Omental fat pad (tissue), 4 donors: ENCODE measurements around the gene NFIB. TPM values are rescaled to one million over a fixed set of nuclear protein-coding genes. Genes with fewer than 3 reads are reported as not detected.

Experiments
- ATAC-seq: fragments of 150-250 bp; one replicate; pipeline ENCODE4 v1.9.1; 2016; ENCODE audit warnings: mild to moderate bottlenecking, moderate library complexity; ENCODE audit not compliant: low FRiP score
- DNase-seq: peaks from one replicate; pipeline ENCODE4 v3.0.0-alpha.2; 2019; ENCODE audit warnings: low spot score
- total RNA-seq, 4 donors: library from RNA; depleted of rRNA; stranded (reverse); fragments of >200 nt; gene quantifications; one replicate each; pipeline ENCODE4 v1.1.0, GENCODE V29; 2016
- TF ChIP-seq, protein P1 (sequence below), 3 donors: fragments of 450-650 bp; IDR thresholded peaks; one replicate each; pipeline ENCODE4 v1.5.1; 2016 to 2017; ENCODE audit warnings: antibody characterized with exemption in 3 of 3, mild to moderate bottlenecking in 3 of 3, moderate library complexity in 2 of 3

Gene NFIB
- total RNA-seq, 4 donors from 2014 or later, result 55.1 to 265 (median 106) TPM

DNA sequence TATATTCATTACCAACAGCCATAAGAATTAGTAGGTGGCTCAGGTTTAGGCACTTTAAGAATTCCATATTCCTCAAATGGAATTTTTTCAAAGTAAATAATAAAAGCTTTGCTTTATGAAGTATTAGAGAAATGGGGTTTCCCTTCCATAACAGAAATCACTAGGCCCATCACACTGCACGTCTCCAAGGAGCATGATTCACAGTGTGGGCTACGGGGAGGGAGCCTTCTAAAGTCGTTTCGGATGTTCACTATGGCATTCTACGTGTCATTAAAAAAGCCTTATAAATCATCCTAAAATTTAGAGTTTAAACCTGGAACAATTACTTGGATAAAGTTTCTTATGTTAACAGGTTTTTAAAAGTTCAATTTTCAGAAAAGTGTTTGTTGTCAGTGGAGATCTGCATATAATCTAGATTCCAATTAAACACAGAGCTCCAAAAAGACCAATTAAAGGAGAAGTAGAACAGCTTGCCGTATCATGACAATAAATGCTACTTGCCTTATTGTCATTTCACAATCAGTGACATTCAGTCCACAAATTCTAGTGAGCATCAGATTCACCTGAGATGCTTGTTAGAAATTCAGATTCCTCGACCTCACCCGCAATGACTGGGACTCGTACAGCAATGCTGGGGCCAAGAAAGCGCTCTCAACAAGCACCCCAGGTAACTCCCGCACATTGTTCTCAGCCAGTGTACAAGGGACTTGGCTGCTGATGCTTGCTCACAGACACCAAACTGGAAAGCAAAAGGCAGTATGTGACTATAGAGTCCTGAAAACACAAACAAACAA is 115.7 kb downstream of the NFIB start:
- ATAC-seq (peak; percentile 58), DNase-seq (no peak)
- TF ChIP-seq, protein P1, sequence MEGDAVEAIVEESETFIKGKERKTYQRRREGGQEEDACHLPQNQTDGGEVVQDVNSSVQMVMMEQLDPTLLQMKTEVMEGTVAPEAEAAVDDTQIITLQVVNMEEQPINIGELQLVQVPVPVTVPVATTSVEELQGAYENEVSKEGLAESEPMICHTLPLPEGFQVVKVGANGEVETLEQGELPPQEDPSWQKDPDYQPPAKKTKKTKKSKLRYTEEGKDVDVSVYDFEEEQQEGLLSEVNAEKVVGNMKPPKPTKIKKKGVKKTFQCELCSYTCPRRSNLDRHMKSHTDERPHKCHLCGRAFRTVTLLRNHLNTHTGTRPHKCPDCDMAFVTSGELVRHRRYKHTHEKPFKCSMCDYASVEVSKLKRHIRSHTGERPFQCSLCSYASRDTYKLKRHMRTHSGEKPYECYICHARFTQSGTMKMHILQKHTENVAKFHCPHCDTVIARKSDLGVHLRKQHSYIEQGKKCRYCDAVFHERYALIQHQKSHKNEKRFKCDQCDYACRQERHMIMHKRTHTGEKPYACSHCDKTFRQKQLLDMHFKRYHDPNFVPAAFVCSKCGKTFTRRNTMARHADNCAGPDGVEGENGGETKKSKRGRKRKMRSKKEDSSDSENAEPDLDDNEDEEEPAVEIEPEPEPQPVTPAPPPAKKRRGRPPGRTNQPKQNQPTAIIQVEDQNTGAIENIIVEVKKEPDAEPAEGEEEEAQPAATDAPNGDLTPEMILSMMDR (IDR thresholded peaks at IDR 0.05), result no peak

DNA sequence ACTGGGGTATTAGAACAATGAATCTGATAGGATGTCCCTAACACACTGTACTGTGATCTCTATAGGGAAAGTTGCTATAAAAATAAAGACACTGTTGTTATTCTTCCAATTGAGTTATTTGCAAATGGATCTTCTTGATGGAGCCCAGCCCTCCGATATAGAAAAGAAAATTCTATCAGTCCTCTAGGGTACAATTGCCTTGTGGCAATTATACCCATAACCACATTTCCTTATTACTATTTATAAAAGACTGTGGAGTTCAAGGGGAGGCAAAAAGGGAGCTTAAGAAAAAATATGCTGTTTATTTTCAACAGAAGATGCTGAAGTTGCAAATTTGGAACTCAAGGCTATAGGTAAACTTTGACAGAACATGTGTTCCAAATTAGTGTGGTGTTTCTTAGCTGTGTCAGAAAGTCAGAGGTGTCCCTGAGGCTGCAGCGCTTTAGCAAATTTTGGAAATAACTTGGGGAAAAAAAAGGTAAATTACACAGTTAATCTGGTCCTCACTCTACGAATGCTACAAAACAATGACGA is 116.5 kb downstream of the NFIB start:
- ATAC-seq, result no peak
- DNase-seq, result no peak
- TF ChIP-seq, protein P1 (IDR thresholded peaks at IDR 0.05), result no peak

DNA sequence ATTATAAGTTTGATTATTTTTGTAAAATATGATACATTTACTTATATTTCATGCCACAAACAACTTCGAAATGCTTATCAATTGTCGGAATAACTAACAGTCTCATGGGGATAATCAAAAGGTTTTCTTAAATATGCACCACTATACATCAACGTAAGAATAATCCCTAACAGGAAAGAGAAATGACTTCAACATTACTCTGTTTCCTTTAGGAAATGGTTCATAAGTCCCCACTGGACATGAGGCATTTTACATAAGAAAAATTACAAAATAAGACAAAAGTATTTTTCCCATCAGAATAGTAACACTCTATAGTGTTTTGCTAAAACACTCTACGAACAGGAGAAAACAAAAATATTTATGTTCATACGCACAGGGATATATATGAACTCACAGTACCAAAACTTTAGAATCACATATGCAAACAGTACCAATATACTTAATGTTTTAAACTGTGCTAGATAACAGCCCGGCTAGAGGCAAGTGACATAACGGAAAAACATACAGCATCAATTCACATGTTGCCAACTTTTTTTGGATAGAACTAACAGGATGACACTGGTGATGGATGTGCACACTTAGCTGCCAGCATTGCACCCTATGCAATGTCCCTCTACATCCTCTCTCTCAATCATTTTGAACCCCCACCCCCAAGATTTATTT is 120.5 kb downstream of the NFIB start:
- ATAC-seq, result no peak
- TF ChIP-seq, protein P1 (IDR thresholded peaks at IDR 0.05), result no peak

DNA sequence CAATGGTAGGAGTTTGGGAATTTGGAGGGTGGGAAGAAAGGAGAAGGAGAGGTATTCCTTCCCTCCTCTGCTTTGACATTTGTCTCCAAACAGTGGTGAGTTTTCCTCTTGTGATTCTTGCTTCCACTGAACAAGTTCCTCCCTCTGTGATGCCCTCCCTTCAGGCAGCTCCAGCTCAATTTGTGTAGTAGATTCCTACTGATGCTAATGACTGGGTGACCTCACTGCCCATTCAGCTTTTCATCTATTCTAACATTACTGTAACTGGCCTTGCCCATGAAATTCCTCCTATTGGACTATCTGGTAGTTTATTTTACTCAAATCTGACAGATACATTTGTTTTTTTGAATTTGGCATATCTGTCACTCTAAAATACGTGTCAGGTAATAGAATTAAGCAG is 121.4 kb downstream of the NFIB start:
- TF ChIP-seq, protein P1 (IDR thresholded peaks at IDR 0.05), result no peak
- DNase-seq (no peak), ATAC-seq (no peak)

More for the DNA sequence above, 120.5 kb downstream of the NFIB start:
- DNase-seq, result no peak

DNA sequence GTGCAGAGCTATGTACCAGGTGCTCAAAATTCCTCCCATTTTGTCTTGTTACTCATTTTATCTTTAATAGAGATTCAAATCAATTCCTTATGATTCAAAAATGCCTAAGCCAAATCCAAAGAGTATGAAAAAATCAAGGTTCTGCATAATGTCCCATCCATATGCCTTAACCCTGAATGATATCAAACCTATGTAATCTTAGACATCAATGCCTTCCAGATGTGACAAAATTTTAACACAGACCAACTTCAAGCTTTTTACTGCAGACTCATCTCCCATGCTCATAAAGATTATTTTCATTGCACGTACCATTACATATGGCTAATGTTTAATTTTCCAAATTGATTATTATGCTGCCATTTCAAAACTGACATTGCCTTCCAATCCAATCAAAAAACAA is 122.4 kb downstream of the NFIB start:
- TF ChIP-seq, protein P1 (IDR thresholded peaks at IDR 0.05), result no peak
- no peak for DNase-seq
- ATAC-seq, result no peak

DNA sequence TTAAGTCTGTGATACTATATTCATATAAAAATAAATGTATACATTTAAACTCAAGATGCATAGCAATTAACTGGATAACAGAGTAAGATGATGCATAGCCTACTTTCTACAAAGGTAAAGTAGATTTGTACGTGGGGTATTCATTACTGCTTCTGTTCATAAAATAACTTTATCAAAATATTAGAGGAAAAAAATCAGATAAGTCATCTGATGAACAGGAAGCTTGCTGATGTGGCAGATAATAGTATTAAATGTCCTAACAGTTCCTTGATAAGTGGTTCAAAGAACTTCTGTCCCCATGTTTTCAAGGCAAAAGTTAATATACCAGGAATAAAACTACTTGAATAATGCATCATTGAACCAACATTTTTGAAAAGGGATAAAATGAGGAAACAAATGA is 123.7 kb downstream of the NFIB start:
- TF ChIP-seq, protein P1 (IDR thresholded peaks at IDR 0.05), result no peak
- ATAC-seq (no peak), DNase-seq (no peak)
